H1 (cell line): ENCODE results near the gene PEPD. TPM values are rescaled to one million over a fixed set of nuclear protein-coding genes. Genes with fewer than 3 reads are reported as not detected.

Experiments
- E2F6 ChIP-seq: IDR thresholded peaks from 2 replicates; pipeline ENCODE4 v1.6.1; 2012; ENCODE audit warnings: inconsistent platforms
- GABPA ChIP-seq: IDR thresholded peaks from 2 replicates; pipeline ENCODE4 v1.6.1; 2011; ENCODE audit warnings: mild to moderate bottlenecking, low read length, moderate library complexity, borderline replicate concordance; ENCODE audit not compliant: insufficient read depth
- PHF8 ChIP-seq: fragments of 200-600 bp; sonication (generic); conservative IDR thresholded peaks from 2 replicates; pipeline ENCODE4 v1.7.1; 2012; ENCODE audit warnings: low read depth, mild to moderate bottlenecking, inconsistent platforms, low read length, moderate library complexity
- RNF2 ChIP-seq: fragments of 200-900, 300-1000 bp; sonication (generic); IDR thresholded peaks from 2 replicates; pipeline ENCODE4 v1.7.1; 2016; ENCODE audit warnings: borderline replicate concordance, low read depth, mild to moderate bottlenecking, antibody characterized with exemption, low read length; ENCODE audit not compliant: poor library complexity, severe bottlenecking; ENCODE audit errors: missing control alignments
- SUZ12 ChIP-seq: fragments of 200-600 bp; sonication (generic); IDR thresholded peaks from 2 replicates; pipeline ENCODE4 v1.6.1; 2012; ENCODE audit warnings: mild to moderate bottlenecking, inconsistent platforms, low read length, moderate library complexity, mixed read lengths
- polyA plus RNA-seq, 7 experiments: library from polyadenylated mRNA; depleted of rRNA in 3 of 7; stranded (reverse) in 5 of 7; unstranded in 2 of 7; fragments of >200 nt in 5 of 7; fragments of 200-250 nt in 2 of 7; gene quantifications; 1 replicate in 5 of 7; 2 replicates in 1 of 7; 4 replicates in 1 of 7; pipeline versions ENCODE4 v1.2.1 to v1.2.3, GENCODE V29; 2011 to 2013; ENCODE audit warnings: missing spikeins in 2 of 7, mixed read lengths in 2 of 7
- total RNA-seq: library from RNA; stranded (reverse); fragmentation: NEBNext Ultra II Directional; extraction: Animal tissue kit (Norgen Biotek cat#: 25700); gene quantifications from 2 replicates; pipeline ENCODE4 v1.2.1, GENCODE V29; 2021

PEPD gene
- total and polyA plus RNA-seq, 2 of the 8 experiments (the other 6 are each of a cell fraction or from before 2014, with no cell fraction given): 84.1 to 178 TPM

- TF ChIP-seq SUZ12 (no peak), RNF2 (no peak), E2F6 (no peak), PHF8 (no peak), GABPA (no peak)
Observed at GRCh38 chr19:33375156-33375836, 146.3 kb downstream of the PEPD start (continued).
